HUES64 (cell line): ENCODE data around the gene CEP85L.

Experiments
- H3K27ac ChIP-seq: 2 replicates; pipeline ENCODE4 v1.7.0; 2013; ENCODE audit warnings: low read depth, low read length, inconsistent platforms
- H3K27me3 ChIP-seq: 2 replicates; pipeline ENCODE4 v1.6.1; 2013; ENCODE audit warnings: mild to moderate bottlenecking, low read length; ENCODE audit not compliant: insufficient read depth
- H3K36me3 ChIP-seq: 2 replicates; pipeline ENCODE4 v1.6.1; 2013; ENCODE audit warnings: mild to moderate bottlenecking, low read length; ENCODE audit not compliant: insufficient read depth
- H3K4me1 ChIP-seq: 2 replicates; pipeline ENCODE4 v1.6.1; 2013; ENCODE audit warnings: mild to moderate bottlenecking, low read length, moderate library complexity; ENCODE audit not compliant: insufficient read depth
- H3K4me3 ChIP-seq: 2 replicates; pipeline ENCODE4 v1.5.1; 2013; ENCODE audit warnings: mild to moderate bottlenecking, low read length, moderate library complexity
- H3K9ac ChIP-seq: 2 replicates; pipeline ENCODE4 v1.6.1; 2013; ENCODE audit warnings: mild to moderate bottlenecking, low read depth, low read length
- H3K9me3 ChIP-seq: 2 replicates; pipeline ENCODE4 v1.6.1; 2013; ENCODE audit warnings: low read depth, low read length; ENCODE audit not compliant: insufficient read depth
- WGBS: fragments of 150-250, 120-280 bp; methylation state at CpG from one replicate; pipeline ENCODE4 v1.1.7; 2013; ENCODE audit warnings: missing lambda C conversion rate; 5-methylcytosine and 5-hydroxymethylcytosine counted together

Gene CEP85L

GRCh38 chr6:118591897-118592296, 59.5 kb downstream of the CEP85L start:
- 90% methylated on average over 1 of the region's 3 CpGs for WGBS
- H3K27ac ChIP-seq: no peak overlapping the region
- no peak overlapping the region for H3K9ac ChIP-seq
- no peaks in the 10 kb centered on the region for H3K36me3 ChIP-seq
- H3K4me1 ChIP-seq: no peaks in the 10 kb centered on the region; the same call in 1 of the 2 replicates
- H3K27me3 ChIP-seq: no peaks in the 10 kb centered on the region
- no peak overlapping the region for H3K4me3 ChIP-seq
- H3K9me3 ChIP-seq: no peaks in the 10 kb centered on the region

GRCh38 chr6:118589649-118590365, 61.6 kb downstream of the CEP85L start:
- no peak overlapping the region for H3K27ac ChIP-seq
- H3K4me1 ChIP-seq: no peaks in the 10 kb centered on the region; the same call in 1 of the 2 replicates
- no peaks in the 10 kb centered on the region for H3K36me3 ChIP-seq
- no peaks in the 10 kb centered on the region for H3K27me3 ChIP-seq
- whole genome bisulfite sequencing: 66% methylated on average over 6 of the region's 6 CpGs
- H3K4me3 ChIP-seq: no peak overlapping the region
- H3K9ac ChIP-seq: no peak overlapping the region
- H3K9me3 ChIP-seq: no peaks in the 10 kb centered on the region

GRCh38 chr6:118589186-118589585, 62.2 kb downstream of the CEP85L start:
- no peaks in the 10 kb centered on the region for H3K9me3 ChIP-seq
- no peaks in the 10 kb centered on the region for H3K27me3 ChIP-seq
- no peak overlapping the region for H3K9ac ChIP-seq
- H3K36me3 ChIP-seq: no peaks in the 10 kb centered on the region
- H3K4me3 ChIP-seq: no peak overlapping the region
- 96% methylated on average over 4 of the region's 4 CpGs for WGBS
- H3K4me1 ChIP-seq: no peaks in the 10 kb centered on the region; the same call in 1 of the 2 replicates
- no peak overlapping the region for H3K27ac ChIP-seq

- H3K36me3 ChIP-seq: no peaks in the 10 kb centered on the region
- H3K4me3 ChIP-seq: no peak overlapping the region
- H3K4me1 ChIP-seq: no peaks in the 10 kb centered on the region; the same call in 1 of the 2 replicates
- WGBS: 96% methylated on average over 5 of the region's 5 CpGs
- H3K27ac ChIP-seq: no peak overlapping the region
- no peak overlapping the region for H3K9ac ChIP-seq
- no peaks in the 10 kb centered on the region for H3K9me3 ChIP-seq
- H3K27me3 ChIP-seq: no peaks in the 10 kb centered on the region
These were observed 62.8 kb downstream of the CEP85L start for GRCh38 chr6:118588626-118589025.

- no peaks in the 10 kb centered on the region; the same call in 1 of the 2 replicates for H3K4me1 ChIP-seq
- no peak overlapping the region for H3K4me3 ChIP-seq
- H3K9me3 ChIP-seq: no peaks in the 10 kb centered on the region
- WGBS: 96% methylated on average over 4 of the region's 5 CpGs
- no peak overlapping the region for H3K9ac ChIP-seq
- H3K27ac ChIP-seq: no peak overlapping the region
- H3K27me3 ChIP-seq: no peaks in the 10 kb centered on the region
- no peaks in the 10 kb centered on the region for H3K36me3 ChIP-seq
These were observed 64.5 kb downstream of the CEP85L start for GRCh38 chr6:118586746-118587485.

- WGBS: 95% methylated on average over 5 of the region's 5 CpGs
- Histone ChIP-seq H3K9ac (no peak overlapping the region), H3K27ac (no peak overlapping the region), H3K36me3 (no peaks in the 10 kb centered on the region), H3K9me3 (peaks cover 1% of the 10 kb centered on the region; the same call in 1 of the 2 replicates), H3K4me1 (no peaks in the 10 kb centered on the region; the same call in 1 of the 2 replicates), H3K4me3 (no peak overlapping the region), H3K27me3 (no peaks in the 10 kb centered on the region)
These were observed 66.5 kb downstream of the CEP85L start for GRCh38 chr6:118584911-118585310.

- H3K9me3 ChIP-seq: peaks cover 35% of the 10 kb centered on the region
- no peaks in the 10 kb centered on the region for H3K36me3 ChIP-seq
- H3K9ac ChIP-seq: no peak overlapping the region
- WGBS: 92% methylated on average over 5 of the region's 5 CpGs
- no peaks in the 10 kb centered on the region for H3K4me1 ChIP-seq
- no peaks in the 10 kb centered on the region for H3K27me3 ChIP-seq
- H3K4me3 ChIP-seq: no peak overlapping the region
- H3K27ac ChIP-seq: no peak overlapping the region
These were observed 69.9 kb downstream of the CEP85L start for GRCh38 chr6:118581489-118581959.

- H3K4me3 ChIP-seq: no peak overlapping the region
- H3K4me1 ChIP-seq: no peaks in the 10 kb centered on the region
- no peaks in the 10 kb centered on the region for H3K27me3 ChIP-seq
- no peak overlapping the region for H3K27ac ChIP-seq
- H3K9ac ChIP-seq: no peak overlapping the region
- no peaks in the 10 kb centered on the region for H3K36me3 ChIP-seq
- H3K9me3 ChIP-seq: peaks cover 42% of the 10 kb centered on the region
- WGBS: 64% methylated on average over 10 of the region's 10 CpGs
These were observed 70.6 kb downstream of the CEP85L start for GRCh38 chr6:118580585-118581419.

GRCh38 chr6:118579786-118580185, 71.6 kb downstream of the CEP85L start:
- Histone ChIP-seq H3K36me3 (peaks cover under 1% of the 10 kb centered on the region; the same call in 1 of the 2 replicates), H3K27ac (no peak overlapping the region), H3K9me3 (peaks cover 52% of the 10 kb centered on the region), H3K4me1 (no peaks in the 10 kb centered on the region), H3K27me3 (no peaks in the 10 kb centered on the region), H3K9ac (no peak overlapping the region), H3K4me3 (no peak overlapping the region)
- WGBS: 61% methylated on average over 2 of the region's 2 CpGs

GRCh38 chr6:118578617-118579016, 72.8 kb downstream of the CEP85L start:
- WGBS: 97% methylated on average over 12 of the region's 12 CpGs

GRCh38 chr6:118577972-118578371, 73.4 kb downstream of the CEP85L start:
- peaks cover 10% of the 10 kb centered on the region for H3K36me3 ChIP-seq
- WGBS: 81% methylated on average over 3 of the region's 4 CpGs
- H3K9me3 ChIP-seq: peaks cover 70% of the 10 kb centered on the region

More at GRCh38 chr6:118578617-118579016, 72.8 kb downstream of the CEP85L start:
- Histone ChIP-seq H3K27ac (no peak overlapping the region), H3K4me1 (no peaks in the 10 kb centered on the region), H3K9me3 (peaks cover 63% of the 10 kb centered on the region), H3K9ac (no peak overlapping the region), H3K4me3 (no peak overlapping the region), H3K27me3 (no peaks in the 10 kb centered on the region), H3K36me3 (peaks cover 10% of the 10 kb centered on the region)

More at GRCh38 chr6:118577972-118578371, 73.4 kb downstream of the CEP85L start:
- no peak overlapping the region for H3K27ac ChIP-seq
- H3K9ac ChIP-seq: no peak overlapping the region
- no peaks in the 10 kb centered on the region for H3K27me3 ChIP-seq
- H3K4me1 ChIP-seq: no peaks in the 10 kb centered on the region
- no peak overlapping the region for H3K4me3 ChIP-seq
